Measurements from ENCODE around the gene NGB.

- no peak for TF ChIP-seq POLR2A (IDR thresholded peaks at IDR 0.05)
- no peak for TF ChIP-seq CTCF (IDR thresholded peaks at IDR 0.05)
These were observed 10.8 kb downstream of the NGB start for GRCh38 chr14:77260199-77260598.
